Sigmoid colon (tissue), 7 donors: ENCODE measurements around the gene TARBP2. TPM values are rescaled to one million over a fixed set of nuclear protein-coding genes. Genes with fewer than 3 reads are reported as not detected.

Experiments
- DNase-seq: peaks from one replicate; pipeline ENCODE4 v3.0.0-alpha.2; 2019
- H3K27ac ChIP-seq, 4 donors: fragments of 200-600 bp; sonication (generic); one replicate each; pipeline ENCODE4 v1.5.1; 2016 to 2019; ENCODE audit warnings: mild to moderate bottlenecking in 1 of 4
- H3K27me3 ChIP-seq, 3 donors: fragments of 200-600 bp; sonication (generic); one replicate each; pipeline ENCODE4 v1.5.1; 2019; ENCODE audit warnings: mild to moderate bottlenecking in 1 of 3
- H3K36me3 ChIP-seq, 4 donors: fragments of 200-600 bp; sonication (generic); one replicate each; pipeline ENCODE4 v1.5.1; 2016 to 2019
- H3K4me1 ChIP-seq, 4 donors: fragments of 200-600 bp; sonication (generic); one replicate each; pipeline ENCODE4 v1.5.1; 2017 to 2019
- H3K4me3 ChIP-seq, 4 donors: fragments of 200-600 bp; sonication (generic); one replicate each; pipeline ENCODE4 v1.5.1; 2017 to 2019; ENCODE audit warnings: mild to moderate bottlenecking in 2 of 4, moderate library complexity in 1 of 4
- H3K9me3 ChIP-seq, 4 donors: fragments of 200-600 bp in 3 of 4; sonication (generic) in 3 of 4; one replicate each; pipeline versions ENCODE4 v1.5.1 to v1.6.1; 2013 to 2019
- CTCF ChIP-seq, 4 experiments: fragments of 450-650 bp in 3 of 4; fragments of 200-600 bp in 1 of 4; IDR thresholded peaks; one replicate each; pipeline ENCODE4 v1.5.1; 2016 to 2019; ENCODE audit warnings: antibody characterized with exemption in 4 of 4, mild to moderate bottlenecking in 3 of 4, moderate library complexity in 2 of 4
- EP300 ChIP-seq, 4 donors: sonication (generic); formaldehyde crosslinking; IDR thresholded peaks; one replicate each; pipeline ENCODE4 v1.6.1; 2017; ENCODE audit warnings: antibody characterized with exemption in 4 of 4
- POLR2A ChIP-seq, 2 donors: fragments of 450-650 bp; IDR thresholded peaks; one replicate each; pipeline ENCODE4 v1.6.1; 2016; ENCODE audit warnings: antibody characterized with exemption in 2 of 2, mild to moderate bottlenecking in 2 of 2, moderate library complexity in 2 of 2
- POLR2AphosphoS5 ChIP-seq, 4 donors: sonication (generic); formaldehyde crosslinking; IDR thresholded peaks; one replicate each; pipeline ENCODE4 v1.6.1; 2017; ENCODE audit warnings: antibody characterized with exemption in 4 of 4
- WGBS, 2 donors: extraction: QIAGEN DNeasy Blood & Tissue Kit; methylation state at CpG; one replicate each; pipeline ENCODE4 v1.1.7; 2013; 5-methylcytosine and 5-hydroxymethylcytosine counted together
- intact Hi-C: fragments of 100-400 bp; cut with DNase I; formaldehyde crosslinking; loops from one replicate; pipeline ENCODE4 v1.15.1; 2023
- polyA plus RNA-seq, 3 donors: library from polyadenylated mRNA; stranded (reverse); fragments of 200-250 nt; gene quantifications; one replicate each; pipeline ENCODE4 v1.2.3, GENCODE V29; 2013
- total RNA-seq, 4 donors: library from RNA; depleted of rRNA; stranded (reverse); fragments of >200 nt; gene quantifications; one replicate each; pipeline ENCODE4 v1.1.0, GENCODE V29; 2016
- donor health status: healthy with polysubstance abuse.
- donor health status: Bipolar disorder and iron deficiency.
- donor health status: healthy.

Gene TARBP2
- total and polyA plus RNA-seq, 7 donors = 16.1 to 29.9 (median 19.7) TPM

- Histone ChIP-seq H3K27me3 (no peaks in the 10 kb centered on the region), H3K4me1 (no peaks in the 10 kb centered on the region), H3K36me3 (peaks cover 9 to 98% (median 71%) of the 10 kb centered on the region in 4 donors), H3K27ac (no peak overlapping the region), H3K4me3 (no peak overlapping the region), H3K9me3 (no peaks in the 10 kb centered on the region)
- TF ChIP-seq EP300 (IDR thresholded peaks at IDR 0.05) (no peak), POLR2AphosphoS5 (IDR thresholded peaks at IDR 0.05) (no peak), CTCF (IDR thresholded peaks at IDR 0.05) (no peak), POLR2A (IDR thresholded peaks at IDR 0.05) (no peak)
- WGBS, 2 donors = 89 to 91% methylated on average over 13 of the region's 13 CpGs
- DNase-seq = no peak
- intact Hi-C loops = no loop called here
Observed at GRCh38 chr12:53516758-53517455, 15.8 kb downstream of the TARBP2 start.

- intact Hi-C loops = no loop called here
- Histone ChIP-seq H3K4me1 (no peaks in the 10 kb centered on the region), H3K9me3 (no peaks in the 10 kb centered on the region), H3K4me3 (no peak overlapping the region), H3K36me3 (peaks cover 22 to 100% (median 75%) of the 10 kb centered on the region in 4 donors), H3K27me3 (no peaks in the 10 kb centered on the region), H3K27ac (no peak overlapping the region)
- no peak for TF ChIP-seq CTCF (IDR thresholded peaks at IDR 0.05)
- TF ChIP-seq EP300 (IDR thresholded peaks at IDR 0.05) = no peak
- TF ChIP-seq POLR2A (IDR thresholded peaks at IDR 0.05) = no peak
- TF ChIP-seq POLR2AphosphoS5 (IDR thresholded peaks at IDR 0.05) = no peak
- 71 to 87% methylated on average over 5 of the region's 5 CpGs for WGBS, 2 donors
- DNase-seq = no peak
Observed at GRCh38 chr12:53518381-53518780, 17.3 kb downstream of the TARBP2 start.

- WGBS, 2 donors = 96% methylated on average over 3 of the region's 3 CpGs
- Histone ChIP-seq H3K4me3 (no peak overlapping the region), H3K27me3 (no peaks in the 10 kb centered on the region), H3K9me3 (no peaks in the 10 kb centered on the region), H3K4me1 (no peaks in the 10 kb centered on the region), H3K27ac (no peak overlapping the region), H3K36me3 (peaks cover 23 to 99% (median 60%) of the 10 kb centered on the region in 4 donors)
- TF ChIP-seq POLR2AphosphoS5 (IDR thresholded peaks at IDR 0.05) = no peak
- no peak for TF ChIP-seq CTCF (IDR thresholded peaks at IDR 0.05)
- TF ChIP-seq POLR2A (IDR thresholded peaks at IDR 0.05) = no peak
- no peak for TF ChIP-seq EP300 (IDR thresholded peaks at IDR 0.05)
- DNase-seq = no peak
- intact Hi-C loops = no loop called here
Observed at GRCh38 chr12:53523131-53523530, 22.0 kb downstream of the TARBP2 start.

- no peak for TF ChIP-seq POLR2AphosphoS5 (IDR thresholded peaks at IDR 0.05)
- no peak for TF ChIP-seq CTCF (IDR thresholded peaks at IDR 0.05)
- no peak for TF ChIP-seq POLR2A (IDR thresholded peaks at IDR 0.05)
- TF ChIP-seq EP300 (IDR thresholded peaks at IDR 0.05) = no peak
- Histone ChIP-seq H3K36me3 (peaks cover 23 to 99% (median 63%) of the 10 kb centered on the region in 4 donors), H3K27ac (no peak overlapping the region), H3K4me3 (no peak overlapping the region), H3K27me3 (no peaks in the 10 kb centered on the region), H3K4me1 (no peaks in the 10 kb centered on the region), H3K9me3 (no peaks in the 10 kb centered on the region)
- intact Hi-C loops = no loop called here
- DNase-seq = no peak
- WGBS, 2 donors = 97 to 98% methylated on average over 13 of the region's 13 CpGs
Observed at GRCh38 chr12:53524476-53524875, 23.4 kb downstream of the TARBP2 start.

GRCh38 chr12:53530061-53530460 lies 29.0 kb downstream of the TARBP2 start:
- peaks cover 39 to 99% (median 60%) of the 10 kb centered on the region in 4 donors for H3K36me3 ChIP-seq
- TF ChIP-seq CTCF (IDR thresholded peaks at IDR 0.05) (no peak), EP300 (IDR thresholded peaks at IDR 0.05) (no peak), POLR2A (IDR thresholded peaks at IDR 0.05) (no peak), POLR2AphosphoS5 (IDR thresholded peaks at IDR 0.05) (no peak)
- no peak overlapping the region for H3K4me3 ChIP-seq
- intact Hi-C loops = no loop called here
- H3K4me1 ChIP-seq = no peaks in the 10 kb centered on the region
- DNase-seq = no peak
- WGBS, 2 donors = 89 to 91% methylated on average over 2 of the region's 2 CpGs
- H3K9me3 ChIP-seq = no peaks in the 10 kb centered on the region
- no peak overlapping the region for H3K27ac ChIP-seq
- no peaks in the 10 kb centered on the region for H3K27me3 ChIP-seq
